Neural crest cell (in vitro differentiated cells): Measurements from ENCODE around the gene C1QTNF5. TPM values are rescaled to one million over a fixed set of nuclear protein-coding genes. Genes with fewer than 3 reads are reported as not detected.

Experiments used
- DNase-seq: peaks from one replicate; pipeline ENCODE4 v3.0.0; 2021; ENCODE audit warnings: low read depth, mixed read lengths, low spot score
- H3K27ac Mint-ChIP-seq: one replicate; pipeline ENCODE4 v1.8.0; 2021; ENCODE audit warnings: mild to moderate bottlenecking, mixed read lengths; ENCODE audit not compliant: unreplicated experiment
- H3K27me3 Mint-ChIP-seq: 2 replicates; pipeline ENCODE4 v1.8.0; 2021; ENCODE audit warnings: low read depth, mild to moderate bottlenecking, mixed read lengths
- H3K36me3 Mint-ChIP-seq: 2 replicates; pipeline ENCODE4 v1.8.0; 2021; ENCODE audit warnings: low read depth, mild to moderate bottlenecking, mixed read lengths
- H3K4me1 Mint-ChIP-seq: 2 replicates; pipeline ENCODE4 v1.8.0; 2021; ENCODE audit warnings: mixed read lengths
- H3K4me3 Mint-ChIP-seq: one replicate; pipeline ENCODE4 v1.8.0; 2021; ENCODE audit warnings: mild to moderate bottlenecking, mixed read lengths
- H3K9me3 Mint-ChIP-seq: 2 replicates; pipeline ENCODE4 v1.8.0; 2021; ENCODE audit warnings: mixed read lengths
- total RNA-seq: library from RNA; stranded (reverse); gene quantifications from 2 replicates; pipeline ENCODE4 v1.2.1, GENCODE V29; 2021
- TF ChIP-seq, protein P1 (sequence below): fragments of 200-600 bp; sonication (generic); conservative IDR thresholded peaks from 2 replicates; pipeline ENCODE4 v1.5.0; 2021; ENCODE audit warnings: antibody characterized with exemption, mild to moderate bottlenecking

Gene C1QTNF5
- total RNA-seq, 1 donor from 2014 or later = 2.1 TPM

DNA sequence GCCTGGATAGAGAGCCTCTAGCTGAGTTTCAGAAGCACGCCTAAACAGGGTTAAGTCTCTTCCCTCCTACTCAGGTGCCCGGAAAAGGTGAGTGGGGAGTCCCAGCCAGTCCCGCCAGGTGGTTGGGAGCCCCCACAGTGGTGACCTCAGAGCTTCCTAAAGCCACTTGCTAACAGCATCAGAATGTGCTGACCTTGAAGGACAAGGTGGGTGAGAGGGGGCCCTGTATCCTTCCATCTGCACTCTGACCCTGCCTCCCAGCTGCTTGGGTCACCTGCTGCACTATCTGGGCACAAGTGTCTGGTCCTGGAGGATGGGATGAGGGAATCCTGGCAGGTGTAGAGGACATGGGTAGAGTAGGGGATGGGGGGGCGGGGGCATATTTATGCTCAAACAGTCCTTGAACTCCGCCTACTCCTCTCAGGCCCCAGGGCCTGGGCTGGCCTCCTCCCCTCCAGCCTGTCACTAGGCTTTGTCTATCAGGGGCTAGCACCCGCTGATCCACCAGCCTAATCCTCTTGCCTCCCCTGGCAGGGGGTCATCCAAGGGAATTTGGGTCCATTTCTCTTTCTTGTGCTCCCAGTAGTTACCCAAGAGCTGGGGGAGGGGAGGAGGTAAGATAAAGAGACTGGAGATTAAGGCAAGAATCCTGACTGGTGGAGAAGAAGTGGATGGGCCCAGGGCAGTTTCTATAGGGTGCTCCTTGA, 37.4 kb upstream of the C1QTNF5 start:
- no peak overlapping the region for H3K4me3 Mint-ChIP-seq
- H3K36me3 Mint-ChIP-seq = no peaks in the 10 kb centered on the region
- H3K9me3 Mint-ChIP-seq = no peaks in the 10 kb centered on the region
- no peak overlapping the region for H3K27ac Mint-ChIP-seq
- no peak for DNase-seq
- TF ChIP-seq, protein P1, sequence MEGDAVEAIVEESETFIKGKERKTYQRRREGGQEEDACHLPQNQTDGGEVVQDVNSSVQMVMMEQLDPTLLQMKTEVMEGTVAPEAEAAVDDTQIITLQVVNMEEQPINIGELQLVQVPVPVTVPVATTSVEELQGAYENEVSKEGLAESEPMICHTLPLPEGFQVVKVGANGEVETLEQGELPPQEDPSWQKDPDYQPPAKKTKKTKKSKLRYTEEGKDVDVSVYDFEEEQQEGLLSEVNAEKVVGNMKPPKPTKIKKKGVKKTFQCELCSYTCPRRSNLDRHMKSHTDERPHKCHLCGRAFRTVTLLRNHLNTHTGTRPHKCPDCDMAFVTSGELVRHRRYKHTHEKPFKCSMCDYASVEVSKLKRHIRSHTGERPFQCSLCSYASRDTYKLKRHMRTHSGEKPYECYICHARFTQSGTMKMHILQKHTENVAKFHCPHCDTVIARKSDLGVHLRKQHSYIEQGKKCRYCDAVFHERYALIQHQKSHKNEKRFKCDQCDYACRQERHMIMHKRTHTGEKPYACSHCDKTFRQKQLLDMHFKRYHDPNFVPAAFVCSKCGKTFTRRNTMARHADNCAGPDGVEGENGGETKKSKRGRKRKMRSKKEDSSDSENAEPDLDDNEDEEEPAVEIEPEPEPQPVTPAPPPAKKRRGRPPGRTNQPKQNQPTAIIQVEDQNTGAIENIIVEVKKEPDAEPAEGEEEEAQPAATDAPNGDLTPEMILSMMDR = no peak
- H3K27me3 Mint-ChIP-seq = peaks cover 14% of the 10 kb centered on the region
- peaks cover 34% of the 10 kb centered on the region for H3K4me1 Mint-ChIP-seq

DNA sequence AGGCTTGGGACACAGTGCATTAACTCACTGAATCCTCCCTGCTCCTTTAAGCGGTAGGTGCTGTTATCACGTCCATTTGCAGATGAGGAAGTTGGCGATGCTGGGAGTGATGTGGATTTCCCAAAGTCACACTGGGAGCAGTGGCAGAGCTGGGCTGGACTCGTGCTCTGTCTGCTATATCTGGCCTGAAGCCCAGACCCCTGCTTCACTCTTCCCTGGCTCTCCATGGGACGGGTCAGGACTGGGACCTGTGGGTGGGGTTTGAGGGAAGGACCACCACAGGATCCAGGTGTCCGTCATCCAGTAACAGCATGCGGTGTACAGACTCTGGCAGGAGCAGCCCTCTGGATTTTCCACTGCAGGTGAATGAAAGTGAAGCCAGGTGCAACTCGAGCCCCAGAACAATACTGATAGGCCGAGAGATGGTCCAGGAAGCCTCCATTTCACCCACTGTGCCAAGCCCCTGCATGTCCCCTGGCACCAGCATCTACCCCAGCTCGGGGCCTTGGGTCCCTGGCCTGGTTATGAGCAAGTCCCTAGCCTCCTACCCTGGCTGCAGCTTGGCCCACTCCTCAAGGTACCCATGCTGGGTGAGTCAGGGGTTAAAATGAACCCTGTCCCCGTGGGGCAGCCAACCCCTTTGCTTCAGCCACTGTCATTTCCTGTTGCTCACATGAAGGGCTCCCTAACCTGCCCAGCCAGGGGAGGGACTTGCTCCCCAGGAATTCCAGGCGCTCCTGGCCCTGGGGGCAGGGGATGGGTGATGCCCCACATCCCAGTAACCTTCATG, 36.6 kb upstream of the C1QTNF5 start:
- no peak overlapping the region for H3K27ac Mint-ChIP-seq
- H3K27me3 Mint-ChIP-seq = peaks cover 14% of the 10 kb centered on the region
- H3K9me3 Mint-ChIP-seq = no peaks in the 10 kb centered on the region
- H3K36me3 Mint-ChIP-seq = no peaks in the 10 kb centered on the region
- TF ChIP-seq, protein P1 = no peak
- peaks cover 34% of the 10 kb centered on the region for H3K4me1 Mint-ChIP-seq
- no peak overlapping the region for H3K4me3 Mint-ChIP-seq
- no peak for DNase-seq

GRCh38 chr11:119376197-119376847, 35.6 kb upstream of the C1QTNF5 start:
- no peaks in the 10 kb centered on the region for H3K9me3 Mint-ChIP-seq
- H3K4me3 Mint-ChIP-seq = peak overlapping the region; percentile 64
- no peaks in the 10 kb centered on the region for H3K36me3 Mint-ChIP-seq
- peak; percentile 37 for DNase-seq
- H3K27me3 Mint-ChIP-seq = peaks cover 14% of the 10 kb centered on the region
- TF ChIP-seq, protein P1 = no peak
- peaks cover 42% of the 10 kb centered on the region for H3K4me1 Mint-ChIP-seq
- peak overlapping the region; percentile 75 for H3K27ac Mint-ChIP-seq

DNA sequence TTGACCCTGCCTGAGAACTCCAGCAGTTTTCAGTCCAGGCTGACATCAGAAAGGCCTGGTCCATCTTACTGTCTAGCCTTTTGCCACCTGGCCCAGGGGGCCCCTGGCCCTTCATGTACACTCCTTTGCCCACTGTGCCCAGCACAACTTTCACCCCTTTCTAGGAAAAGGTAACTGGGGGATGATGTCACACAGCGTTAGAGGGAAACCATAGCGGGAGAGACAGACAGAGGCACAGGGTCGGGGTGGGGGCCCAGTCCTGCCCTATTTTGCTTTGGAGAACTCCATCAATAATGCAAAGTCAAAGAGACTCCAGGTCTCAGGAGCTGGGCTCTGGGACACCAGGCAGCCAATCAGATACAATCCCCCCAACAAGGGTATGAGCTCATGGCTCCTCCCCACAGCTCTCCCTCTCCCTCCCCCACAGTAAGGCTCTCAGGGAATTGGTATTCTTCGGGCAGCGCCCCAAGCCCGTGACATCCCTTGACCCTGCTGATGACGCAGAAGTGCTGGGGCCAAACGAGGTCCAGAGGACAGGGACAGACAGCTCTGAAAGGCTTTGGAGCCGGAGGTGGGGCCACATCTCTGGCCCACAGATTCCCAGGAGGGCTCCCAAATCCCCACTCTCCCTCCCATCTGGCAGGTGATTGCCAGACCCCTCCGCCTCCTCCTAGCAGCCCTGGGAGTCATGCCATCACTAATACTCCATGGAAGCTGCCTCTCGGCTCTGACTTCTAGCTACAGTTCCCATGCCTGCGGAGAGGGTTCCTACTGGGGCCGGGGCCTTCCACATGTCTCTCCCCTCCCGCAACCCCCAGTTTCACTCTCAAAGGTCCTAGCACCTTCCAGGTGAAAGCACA, 34.9 kb upstream of the C1QTNF5 start:
- no peaks in the 10 kb centered on the region for H3K9me3 Mint-ChIP-seq
- peaks cover 50% of the 10 kb centered on the region for H3K4me1 Mint-ChIP-seq
- TF ChIP-seq, protein P1 = no peak
- H3K36me3 Mint-ChIP-seq = no peaks in the 10 kb centered on the region
- peak overlapping the region; percentile 64 for H3K4me3 Mint-ChIP-seq
- peak overlapping the region; percentile 75 for H3K27ac Mint-ChIP-seq
- peaks cover 9% of the 10 kb centered on the region for H3K27me3 Mint-ChIP-seq
- no peak for DNase-seq
